Fibroblast of mammary gland (primary cell): ENCODE measurements around the gene GNB3.

ENCODE experiments used
- DNase-seq: peaks from one replicate; pipeline ENCODE4 v3.0.0-alpha.2; 2010; ENCODE audit warnings: low read depth
- H3K4me3 ChIP-seq: 2 replicates; pipeline ENCODE4 v1.5.1; 2011; ENCODE audit warnings: low read depth, mild to moderate bottlenecking, low read length, moderate library complexity; ENCODE audit not compliant: control insufficient read depth
- TF ChIP-seq, protein P1 (sequence below): conservative IDR thresholded peaks from 2 replicates; pipeline ENCODE4 v1.5.1; 2011; ENCODE audit warnings: low read depth, low read length, inconsistent platforms; ENCODE audit not compliant: control insufficient read depth, insufficient read depth

Gene GNB3

DNA sequence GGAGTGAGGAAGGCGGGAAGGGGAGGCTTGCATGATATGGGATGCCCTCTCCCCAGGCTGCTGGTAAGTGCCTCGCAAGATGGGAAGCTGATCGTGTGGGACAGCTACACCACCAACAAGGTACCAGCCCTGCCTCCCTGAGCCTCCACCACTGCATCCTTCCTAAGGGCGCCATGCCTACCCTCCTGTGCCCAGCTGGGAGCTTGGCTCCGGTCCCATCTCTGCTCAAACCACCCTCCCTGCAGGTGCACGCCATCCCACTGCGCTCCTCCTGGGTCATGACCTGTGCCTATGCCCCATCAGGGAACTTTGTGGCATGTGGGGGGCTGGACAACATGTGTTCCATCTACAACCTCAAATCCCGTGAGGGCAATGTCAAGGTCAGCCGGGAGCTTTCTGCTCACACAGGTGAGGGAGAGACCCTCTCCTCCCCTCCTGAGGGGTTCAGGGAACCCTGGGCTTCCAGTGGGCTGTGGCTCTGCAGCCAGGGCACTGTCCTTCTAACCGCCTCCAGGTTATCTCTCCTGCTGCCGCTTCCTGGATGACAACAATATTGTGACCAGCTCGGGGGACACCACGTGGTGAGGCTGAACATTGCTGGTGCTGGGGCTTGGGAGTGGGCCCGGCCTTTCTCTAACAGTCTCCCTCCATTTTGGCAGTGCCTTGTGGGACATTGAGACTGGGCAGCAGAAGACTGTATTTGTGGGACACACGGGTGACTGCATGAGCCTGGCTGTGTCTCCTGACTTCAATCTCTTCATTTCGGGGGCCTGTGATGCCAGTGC lies 2.6 kb downstream of the GNB3 start:
- TF ChIP-seq, protein P1, sequence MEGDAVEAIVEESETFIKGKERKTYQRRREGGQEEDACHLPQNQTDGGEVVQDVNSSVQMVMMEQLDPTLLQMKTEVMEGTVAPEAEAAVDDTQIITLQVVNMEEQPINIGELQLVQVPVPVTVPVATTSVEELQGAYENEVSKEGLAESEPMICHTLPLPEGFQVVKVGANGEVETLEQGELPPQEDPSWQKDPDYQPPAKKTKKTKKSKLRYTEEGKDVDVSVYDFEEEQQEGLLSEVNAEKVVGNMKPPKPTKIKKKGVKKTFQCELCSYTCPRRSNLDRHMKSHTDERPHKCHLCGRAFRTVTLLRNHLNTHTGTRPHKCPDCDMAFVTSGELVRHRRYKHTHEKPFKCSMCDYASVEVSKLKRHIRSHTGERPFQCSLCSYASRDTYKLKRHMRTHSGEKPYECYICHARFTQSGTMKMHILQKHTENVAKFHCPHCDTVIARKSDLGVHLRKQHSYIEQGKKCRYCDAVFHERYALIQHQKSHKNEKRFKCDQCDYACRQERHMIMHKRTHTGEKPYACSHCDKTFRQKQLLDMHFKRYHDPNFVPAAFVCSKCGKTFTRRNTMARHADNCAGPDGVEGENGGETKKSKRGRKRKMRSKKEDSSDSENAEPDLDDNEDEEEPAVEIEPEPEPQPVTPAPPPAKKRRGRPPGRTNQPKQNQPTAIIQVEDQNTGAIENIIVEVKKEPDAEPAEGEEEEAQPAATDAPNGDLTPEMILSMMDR, result no peak
- H3K4me3 ChIP-seq, result no peak overlapping the region
- no peak for DNase-seq

DNA sequence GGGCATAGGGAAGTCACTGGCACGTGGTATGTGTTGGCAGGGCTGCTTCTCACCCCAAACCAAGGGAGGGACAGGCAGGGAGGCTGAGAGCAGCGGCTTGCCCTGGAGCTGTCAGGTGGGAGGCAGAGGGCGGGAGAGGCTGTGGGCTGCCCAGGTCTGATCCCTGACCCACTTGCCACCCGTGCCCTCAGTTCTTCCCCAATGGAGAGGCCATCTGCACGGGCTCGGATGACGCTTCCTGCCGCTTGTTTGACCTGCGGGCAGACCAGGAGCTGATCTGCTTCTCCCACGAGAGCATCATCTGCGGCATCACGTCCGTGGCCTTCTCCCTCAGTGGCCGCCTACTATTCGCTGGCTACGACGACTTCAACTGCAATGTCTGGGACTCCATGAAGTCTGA lies 4.7 kb downstream of the GNB3 start:
- DNase-seq, result no peak
- TF ChIP-seq, protein P1, result no peak
- H3K4me3 ChIP-seq, result no peak overlapping the region

DNA sequence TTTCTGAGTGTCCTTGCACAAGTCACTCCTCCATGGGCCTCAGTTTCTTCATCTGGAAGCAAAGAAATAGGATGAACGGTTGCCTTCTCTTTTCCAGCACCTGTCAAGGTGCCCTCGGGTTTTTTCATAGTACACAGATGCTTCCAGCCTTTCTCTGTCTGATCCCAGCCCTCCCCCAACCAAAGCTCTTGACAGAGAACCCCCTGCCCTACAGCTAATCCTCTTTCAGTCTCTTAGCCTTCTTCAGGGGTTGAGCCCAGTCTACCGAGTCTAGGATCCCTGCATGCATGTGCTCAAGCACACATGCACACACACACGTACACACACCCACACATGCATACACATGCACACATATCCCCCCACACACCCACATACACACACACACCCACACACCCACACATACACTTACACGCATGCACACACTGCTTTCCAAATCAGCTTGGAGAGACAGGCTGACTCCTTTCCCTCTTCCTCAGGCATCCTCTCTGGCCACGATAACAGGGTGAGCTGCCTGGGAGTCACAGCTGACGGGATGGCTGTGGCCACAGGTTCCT lies 5.7 kb downstream of the GNB3 start:
- no peak overlapping the region for H3K4me3 ChIP-seq
- TF ChIP-seq, protein P1, result no peak
- no peak for DNase-seq

DNA sequence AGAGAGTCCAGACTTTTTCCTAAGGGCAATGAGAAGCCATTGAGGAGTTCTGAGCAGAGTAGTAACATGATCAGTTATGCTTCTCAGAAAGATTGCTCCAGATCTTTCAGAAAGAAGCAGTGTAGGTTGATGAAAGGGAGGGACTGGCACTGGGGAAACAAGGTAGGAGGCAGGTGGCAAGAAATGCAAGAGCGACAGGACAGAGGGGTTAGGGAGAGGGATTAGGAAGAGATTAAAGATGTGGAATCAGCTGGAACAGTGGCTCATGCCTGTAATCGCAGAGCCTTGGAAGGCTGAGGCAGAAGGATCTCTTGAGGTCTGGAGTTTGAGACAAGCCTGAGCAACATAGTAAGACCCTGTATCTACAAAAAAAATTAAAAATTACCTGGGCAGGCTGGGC lies 7.0 kb downstream of the GNB3 start:
- no peak overlapping the region for H3K4me3 ChIP-seq
- TF ChIP-seq, protein P1, result no peak
- DNase-seq, result no peak

DNA sequence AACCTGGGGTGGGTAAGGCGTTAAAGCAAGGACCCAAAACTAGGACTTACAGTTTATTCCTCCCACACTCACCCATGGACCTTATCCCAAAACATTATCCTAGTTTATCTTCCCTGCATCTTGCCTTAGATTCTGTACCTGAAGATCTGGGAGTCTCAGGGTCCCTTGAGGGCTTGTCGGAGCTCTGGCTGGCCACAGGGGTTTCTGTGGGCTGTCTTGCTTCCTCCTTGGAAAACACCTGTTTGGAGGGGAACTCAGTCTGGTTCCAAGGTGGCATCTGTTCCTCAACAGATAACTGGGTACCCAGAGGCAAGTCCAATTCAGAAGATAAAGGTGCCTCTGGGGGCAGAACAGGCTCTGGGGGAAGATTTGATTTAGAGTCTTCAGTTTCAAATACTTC lies 8.7 kb downstream of the GNB3 start:
- TF ChIP-seq, protein P1, result no peak
- no peak for DNase-seq
- no peak overlapping the region for H3K4me3 ChIP-seq

DNA sequence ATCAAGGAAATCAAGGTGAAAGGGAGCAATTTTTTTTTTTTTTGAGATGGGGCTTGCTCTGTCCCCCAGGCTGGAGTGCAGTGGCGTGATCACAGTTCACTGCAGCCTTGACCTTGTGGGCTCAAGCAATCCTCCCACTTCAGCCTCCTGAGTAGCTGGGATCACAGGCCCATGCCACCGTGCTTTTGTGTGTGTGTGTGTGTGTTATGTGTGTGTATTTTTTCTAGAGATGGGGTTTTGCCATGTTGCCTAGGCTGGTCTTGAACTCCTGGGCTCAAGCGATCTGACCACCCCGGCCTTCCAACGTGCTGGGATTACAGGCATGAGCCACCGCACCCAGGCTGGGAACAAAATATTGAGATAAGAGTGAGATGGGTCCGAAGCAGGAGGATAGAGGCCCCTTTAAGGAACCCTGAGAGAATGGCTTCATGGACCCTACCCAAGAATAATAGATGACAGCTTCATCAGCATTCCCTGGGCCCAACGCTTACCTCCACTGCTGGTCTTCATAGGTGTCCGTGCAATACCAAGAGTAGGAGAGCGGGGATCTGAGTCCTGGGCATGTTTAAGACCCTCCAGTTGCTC lies 9.3 kb downstream of the GNB3 start:
- TF ChIP-seq, protein P1, result no peak
- H3K4me3 ChIP-seq, result peak overlapping the region; percentile 93

DNA sequence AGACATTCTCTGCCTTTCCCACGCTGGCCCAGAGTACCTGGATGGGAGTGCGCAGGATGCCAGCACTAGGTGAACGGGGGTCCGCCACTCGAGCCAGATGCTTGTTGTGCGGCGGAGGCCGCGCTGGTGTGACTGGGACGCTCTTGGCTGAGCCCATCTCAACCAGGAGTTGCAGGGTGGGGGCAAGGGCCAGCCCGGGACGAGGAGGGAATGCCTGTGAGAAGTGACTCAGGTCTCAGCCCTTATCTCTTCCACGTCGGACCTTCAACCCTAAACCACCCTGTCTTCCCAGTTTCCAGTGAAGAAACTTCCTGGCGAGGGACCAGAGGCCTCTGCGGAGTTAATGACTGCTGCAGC lies 10.0 kb downstream of the GNB3 start:
- DNase-seq, result no peak
- TF ChIP-seq, protein P1, result no peak
- peak overlapping the region; percentile 93 for H3K4me3 ChIP-seq

More for the DNA sequence above, 9.3 kb downstream of the GNB3 start:
- DNase-seq, result no peak
